Nephron progenitor cell (in vitro differentiated cells): ENCODE results near the gene BTN1A1.
"Not testable (repeated sequence)": the region's sequence is repeated elsewhere in the genome, so short reads cannot be mapped to it uniquely, and the experiment has no call there.

ENCODE experiments used
- DNase-seq: peaks from one replicate; pipeline ENCODE4 v3.0.0; 2021
- H3K27ac Mint-ChIP-seq: 2 replicates; pipeline ENCODE4 v1.8.0; 2021; ENCODE audit warnings: mild to moderate bottlenecking, moderate library complexity, mixed read lengths
- H3K27me3 Mint-ChIP-seq: 2 replicates; pipeline ENCODE4 v1.8.0; 2021; ENCODE audit warnings: mild to moderate bottlenecking, low read depth, mixed read lengths; ENCODE audit not compliant: poor library complexity
- H3K36me3 Mint-ChIP-seq: 2 replicates; pipeline ENCODE4 v1.8.0; 2021; ENCODE audit warnings: low read depth, mixed read lengths
- H3K4me1 Mint-ChIP-seq: 2 replicates; pipeline ENCODE4 v1.8.0; 2021; ENCODE audit warnings: mixed read lengths
- H3K4me3 Mint-ChIP-seq: 2 replicates; pipeline ENCODE4 v1.8.0; 2021; ENCODE audit warnings: mild to moderate bottlenecking, moderate library complexity, mixed read lengths
- H3K9me3 Mint-ChIP-seq: 2 replicates; pipeline ENCODE4 v1.8.0; 2021; ENCODE audit warnings: mild to moderate bottlenecking, moderate library complexity, mixed read lengths
- TF ChIP-seq, protein P1 (sequence below): fragments of 200-600 bp; sonication (generic); IDR thresholded peaks from 2 replicates; pipeline ENCODE4 v1.5.0; 2021; ENCODE audit warnings: antibody characterized with exemption

Gene BTN1A1

DNA sequence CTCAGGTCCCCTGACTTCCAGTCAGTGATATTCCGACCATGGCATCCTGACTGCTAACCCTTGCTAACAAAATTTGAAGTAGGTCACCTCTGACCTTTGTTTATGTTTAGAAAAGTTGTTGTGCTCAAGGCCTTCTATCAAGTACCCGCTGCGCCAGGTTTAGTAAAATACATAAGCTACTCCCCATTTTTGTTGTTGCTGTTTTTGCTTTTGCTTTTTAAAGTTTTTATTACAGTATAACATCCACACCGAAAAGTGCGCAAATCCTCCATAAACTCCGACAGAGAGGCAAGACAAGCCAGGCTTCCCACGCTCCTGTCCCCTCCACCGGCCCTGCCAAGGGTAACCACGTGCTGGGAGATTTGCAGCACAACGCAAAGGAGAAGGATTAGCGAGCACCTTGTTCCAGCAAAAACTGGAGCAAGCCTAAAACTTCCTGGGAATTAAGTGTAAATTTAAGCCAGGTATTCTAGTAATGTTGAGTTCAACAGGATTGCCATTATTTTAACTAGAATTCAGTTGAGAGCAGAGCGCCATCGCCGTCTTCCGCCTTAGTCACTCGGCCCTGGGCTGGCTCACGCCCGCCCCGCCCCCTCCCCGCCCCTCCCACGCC is 20.2 kb downstream of the BTN1A1 start:
- Mint-ChIP-seq H3K27ac (peak overlapping the region; percentile 98), H3K4me1 (peaks cover 28% of the 10 kb centered on the region), H3K4me3 (peak overlapping the region; percentile 80), H3K9me3 (no peaks in the 10 kb centered on the region), H3K27me3 (peaks cover 7% of the 10 kb centered on the region), H3K36me3 (no peaks in the 10 kb centered on the region)
- TF ChIP-seq, protein P1, sequence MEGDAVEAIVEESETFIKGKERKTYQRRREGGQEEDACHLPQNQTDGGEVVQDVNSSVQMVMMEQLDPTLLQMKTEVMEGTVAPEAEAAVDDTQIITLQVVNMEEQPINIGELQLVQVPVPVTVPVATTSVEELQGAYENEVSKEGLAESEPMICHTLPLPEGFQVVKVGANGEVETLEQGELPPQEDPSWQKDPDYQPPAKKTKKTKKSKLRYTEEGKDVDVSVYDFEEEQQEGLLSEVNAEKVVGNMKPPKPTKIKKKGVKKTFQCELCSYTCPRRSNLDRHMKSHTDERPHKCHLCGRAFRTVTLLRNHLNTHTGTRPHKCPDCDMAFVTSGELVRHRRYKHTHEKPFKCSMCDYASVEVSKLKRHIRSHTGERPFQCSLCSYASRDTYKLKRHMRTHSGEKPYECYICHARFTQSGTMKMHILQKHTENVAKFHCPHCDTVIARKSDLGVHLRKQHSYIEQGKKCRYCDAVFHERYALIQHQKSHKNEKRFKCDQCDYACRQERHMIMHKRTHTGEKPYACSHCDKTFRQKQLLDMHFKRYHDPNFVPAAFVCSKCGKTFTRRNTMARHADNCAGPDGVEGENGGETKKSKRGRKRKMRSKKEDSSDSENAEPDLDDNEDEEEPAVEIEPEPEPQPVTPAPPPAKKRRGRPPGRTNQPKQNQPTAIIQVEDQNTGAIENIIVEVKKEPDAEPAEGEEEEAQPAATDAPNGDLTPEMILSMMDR = no peak
- DNase-seq = peak; percentile 47

DNA sequence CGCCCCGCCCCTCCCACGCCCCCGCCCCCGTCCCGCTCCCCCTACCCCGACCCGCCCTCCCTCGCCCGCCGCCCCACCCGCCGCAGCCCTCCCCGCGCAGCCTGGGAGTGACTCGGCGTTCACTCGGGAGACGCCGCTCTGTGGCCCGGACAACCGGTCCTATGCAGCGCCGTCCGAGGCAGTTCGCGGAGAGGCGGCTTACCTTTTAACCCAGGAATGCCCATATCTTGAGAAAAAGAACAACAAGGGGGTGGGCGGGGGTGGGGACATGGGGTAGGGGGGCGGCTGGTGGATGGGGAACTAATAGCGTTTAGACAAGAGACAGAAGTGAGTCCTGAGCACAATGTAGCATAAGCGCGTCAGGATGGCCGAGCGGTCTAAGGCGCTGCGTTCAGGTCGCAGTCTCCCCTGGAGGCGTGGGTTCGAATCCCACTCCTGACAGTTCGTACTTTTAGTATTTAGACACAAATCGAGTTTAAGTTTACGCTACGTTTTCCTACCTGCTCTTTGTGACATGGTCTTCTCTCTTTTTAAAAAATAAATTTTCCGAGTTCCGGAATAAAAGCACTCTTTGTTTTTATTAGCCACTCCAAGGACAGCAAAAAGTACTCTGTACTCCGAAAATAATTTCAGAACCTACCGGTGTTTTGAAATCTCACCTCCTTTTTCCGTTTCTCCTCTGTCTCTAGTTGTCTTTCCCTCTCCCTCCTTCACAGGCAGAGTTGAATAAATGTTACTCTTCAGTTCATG is 20.9 kb downstream of the BTN1A1 start:
- H3K9me3 Mint-ChIP-seq = no peaks in the 10 kb centered on the region
- peak; percentile 87 for DNase-seq
- H3K4me1 Mint-ChIP-seq = peaks cover 28% of the 10 kb centered on the region
- H3K4me3 Mint-ChIP-seq = peak overlapping the region; percentile 88
- H3K27me3 Mint-ChIP-seq = peaks cover 4% of the 10 kb centered on the region
- peak overlapping the region; percentile 93 for H3K27ac Mint-ChIP-seq
- H3K36me3 Mint-ChIP-seq = no peaks in the 10 kb centered on the region
- TF ChIP-seq, protein P1 = no peak

DNA sequence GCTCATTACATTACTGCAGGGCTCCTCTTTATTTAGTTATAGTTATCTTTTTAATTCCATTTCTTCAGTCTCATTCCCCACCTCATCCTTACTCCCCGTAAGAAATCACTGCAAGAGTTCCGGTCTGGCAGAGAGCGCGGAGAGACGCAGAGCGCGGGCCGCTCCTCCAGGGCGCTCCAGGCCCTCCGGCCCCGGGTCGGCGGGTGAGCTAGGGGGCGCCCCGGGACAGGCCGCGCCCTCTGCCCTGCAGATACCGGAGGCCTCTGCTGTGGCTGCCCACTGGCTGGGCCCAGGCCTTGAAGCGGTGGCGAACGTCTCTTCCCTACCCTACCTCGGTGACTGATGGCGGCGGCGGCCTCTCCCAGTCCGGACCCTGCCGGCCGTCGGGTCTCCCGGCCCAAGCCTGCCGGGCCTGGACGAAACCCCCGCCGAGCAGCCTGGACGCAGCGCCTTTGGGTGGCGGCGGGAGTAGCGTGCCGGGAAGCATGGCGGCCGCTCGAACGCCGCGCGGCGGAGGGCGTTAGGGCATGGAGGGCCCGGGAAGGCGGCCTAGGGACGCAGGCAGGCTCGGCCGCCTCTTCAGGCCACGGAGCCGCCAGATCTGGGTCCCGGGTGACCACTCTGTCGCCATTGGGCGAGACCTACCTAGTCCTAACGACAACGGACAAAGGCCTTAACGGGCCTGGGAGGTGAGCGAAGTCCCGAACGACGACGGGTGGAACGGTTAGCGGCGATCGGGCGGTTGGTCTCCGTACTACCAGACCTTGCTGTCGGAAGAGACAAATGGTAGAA is 21.7 kb downstream of the BTN1A1 start:
- Mint-ChIP-seq H3K27ac (peak overlapping the region; percentile 93), H3K4me1 (peaks cover 28% of the 10 kb centered on the region), H3K4me3 (peak overlapping the region; percentile 88), H3K9me3 (no peaks in the 10 kb centered on the region), H3K27me3 (peaks cover 1% of the 10 kb centered on the region), H3K36me3 (no peaks in the 10 kb centered on the region)
- peak; percentile 79 for DNase-seq
- TF ChIP-seq, protein P1 = peak; percentile 27

DNA sequence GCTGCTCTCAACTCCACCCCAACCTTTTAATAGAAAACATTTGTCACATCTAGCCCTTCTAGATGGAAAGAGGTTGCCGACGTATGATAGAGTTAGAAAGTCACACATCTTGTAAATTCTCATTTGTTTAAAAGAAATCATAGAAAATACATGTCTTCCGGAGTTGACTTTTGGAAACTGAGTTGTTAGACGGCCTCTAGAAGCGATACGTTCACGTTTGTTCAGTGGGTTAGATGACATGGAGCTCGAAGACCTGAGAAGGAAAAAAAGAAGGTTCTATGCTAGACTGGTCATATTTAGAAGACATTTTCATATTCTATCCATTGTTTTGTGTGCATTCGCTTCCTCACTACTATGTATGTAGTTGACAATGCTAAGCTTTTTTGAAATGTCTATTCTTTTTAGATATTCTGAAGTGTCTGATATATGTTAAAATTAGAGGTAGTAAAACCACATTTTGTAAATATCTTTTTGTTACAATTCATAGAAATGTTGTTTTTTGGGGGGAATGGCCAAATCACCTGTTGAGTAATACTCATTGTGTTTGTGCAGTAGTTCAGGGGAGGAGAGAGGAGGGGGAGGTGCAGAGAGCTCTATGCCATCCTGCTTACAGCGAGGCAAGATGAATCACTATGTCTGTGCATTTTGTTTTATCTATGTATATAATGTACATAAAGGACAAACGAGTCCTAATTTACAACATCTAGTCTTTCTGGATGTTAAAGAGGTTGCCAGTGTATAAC is 22.6 kb downstream of the BTN1A1 start:
- not testable (repeated sequence) for H3K9me3 Mint-ChIP-seq, H3K27me3 Mint-ChIP-seq, DNase-seq, H3K36me3 Mint-ChIP-seq
- H3K4me1 Mint-ChIP-seq = peaks cover 28% of the 10 kb centered on the region
- peak overlapping the region; percentile 93 for H3K27ac Mint-ChIP-seq
- peak overlapping the region; percentile 88 for H3K4me3 Mint-ChIP-seq

DNA sequence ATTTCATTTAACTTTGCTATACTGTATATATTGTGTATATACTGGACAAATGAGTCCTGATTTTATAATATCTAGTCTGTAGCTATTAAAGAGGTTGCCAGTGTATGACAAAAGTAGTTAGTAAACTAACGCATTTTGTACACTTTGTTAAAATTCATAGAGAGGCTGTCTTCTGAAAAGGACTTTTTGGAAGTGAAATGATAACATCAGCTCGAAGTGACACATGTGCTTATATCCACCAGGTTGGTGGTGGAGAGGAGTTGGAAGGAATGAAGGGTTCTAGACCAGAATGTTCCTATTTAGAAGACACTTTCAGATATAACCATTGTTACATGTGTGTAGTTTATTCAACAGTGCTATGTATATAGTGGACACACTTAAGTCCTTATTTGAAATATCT is 24.2 kb downstream of the BTN1A1 start:
- DNase-seq, H3K9me3 Mint-ChIP-seq, H3K27ac Mint-ChIP-seq, H3K36me3 Mint-ChIP-seq, H3K27me3 Mint-ChIP-seq, H3K4me3 Mint-ChIP-seq: not testable (repeated sequence)
- peaks cover 28% of the 10 kb centered on the region for H3K4me1 Mint-ChIP-seq

DNA sequence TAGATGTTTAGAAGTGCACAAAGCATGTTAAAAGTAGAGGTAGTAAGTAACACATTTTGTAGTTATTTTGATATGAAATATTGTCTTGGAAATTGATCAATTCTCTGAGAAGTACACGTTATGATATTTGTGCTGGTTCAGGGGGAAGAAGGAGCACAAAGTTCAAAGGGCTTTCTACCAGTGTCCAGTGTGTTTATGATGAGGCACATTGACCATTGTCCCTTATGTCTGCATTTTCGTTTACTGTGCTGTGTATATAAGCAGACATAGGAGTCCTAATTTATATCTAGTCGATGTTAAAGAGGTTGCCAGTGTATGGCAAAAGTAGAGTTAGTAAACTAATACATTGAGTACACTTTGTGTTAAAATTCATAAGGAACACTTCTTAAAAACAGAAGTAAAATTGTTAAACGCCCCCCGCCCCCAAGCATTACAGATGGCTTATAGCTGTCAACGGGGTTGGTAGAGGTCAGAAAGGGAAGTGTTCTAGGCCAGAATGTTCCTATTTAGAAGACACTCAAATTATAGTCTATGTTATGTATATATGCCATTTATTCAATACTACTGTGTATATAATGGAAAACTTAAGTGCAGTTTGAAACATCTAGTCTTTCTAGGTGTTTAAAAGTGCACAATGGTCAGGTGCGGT is 24.7 kb downstream of the BTN1A1 start:
- Mint-ChIP-seq H3K4me1 (peaks cover 28% of the 10 kb centered on the region), H3K4me3 (no peak overlapping the region), H3K9me3 (no peaks in the 10 kb centered on the region), H3K36me3 (no peaks in the 10 kb centered on the region), H3K27me3 (peaks cover 3% of the 10 kb centered on the region), H3K27ac (no peak overlapping the region)
- TF ChIP-seq, protein P1 = no peak
- DNase-seq = no peak
